ENCODE data around the gene DNMT3L.
A peak's percentile ranks its signal among the peaks of the same experiment; 100 is the strongest.

DNMT3L gene

GRCh38 chr21:44261675-44262295, at the start of gene DNMT3L:
Gene DNMT3L, minus strand, starts transcription at chr21:44261897. Its CDS starts 638 bp downstream, at chr21:44261259.
- Histone ChIP-seq H3K27me3 (ENCODE audit: insufficient read depth, low read depth, severe bottlenecking) (no peaks in the 10 kb centered on the region), H3K4me3 (ENCODE audit: low read depth, low read length) (no peak within 1 kb of the TSS)

GRCh38 chr21:44310628-44311507, 49.2 kb upstream of the DNMT3L start:
- Histone ChIP-seq H3K4me3 (ENCODE audit: low read depth, low read length) (no peak overlapping the region), H3K27ac (no peak overlapping the region), H3K36me3 (peaks cover 82% of the 10 kb centered on the region), H3K27me3 (ENCODE audit: insufficient read depth, low read depth, severe bottlenecking) (no peaks in the 10 kb centered on the region), H3K9me3 (ENCODE audit: severe bottlenecking) (no peaks in the 10 kb centered on the region)
- DNase-seq: no peak
- TF ChIP-seq CTCF (IDR thresholded peaks at IDR 0.05; ENCODE audit: low read depth, low read length): 0 out of 2 replicates have a peak, but pooled peaks have one; percentile 14

More at GRCh38 chr21:44261675-44262295, at the start of gene DNMT3L:
- peaks cover 9% of the 10 kb centered on the region for H3K9me3 ChIP-seq (ENCODE audit: severe bottlenecking)
- H3K36me3 ChIP-seq: no peaks in the 10 kb centered on the region
- TF ChIP-seq CTCF (IDR thresholded peaks at IDR 0.05; ENCODE audit: low read depth, low read length): no peak
- DNase-seq: no peak
- H3K27ac ChIP-seq: peak within 1 kb of the TSS; percentile 99

GRCh38 chr21:44306936-44307704, 45.4 kb upstream of the DNMT3L start:
- H3K27me3 ChIP-seq (ENCODE audit: insufficient read depth, low read depth, severe bottlenecking): no peaks in the 10 kb centered on the region
- peaks cover 48% of the 10 kb centered on the region for H3K36me3 ChIP-seq
- no peak for DNase-seq
- H3K27ac ChIP-seq: no peak overlapping the region
- no peaks in the 10 kb centered on the region for H3K9me3 ChIP-seq (ENCODE audit: severe bottlenecking)
- no peak overlapping the region for H3K4me3 ChIP-seq (ENCODE audit: low read depth, low read length)
- no peak for TF ChIP-seq CTCF (IDR thresholded peaks at IDR 0.05; ENCODE audit: low read depth, low read length)

GRCh38 chr21:44305691-44306090, 44.0 kb upstream of the DNMT3L start:
- no peak for DNase-seq
- no peak overlapping the region for H3K4me3 ChIP-seq (ENCODE audit: low read depth, low read length)
- no peak for TF ChIP-seq CTCF (IDR thresholded peaks at IDR 0.05; ENCODE audit: low read depth, low read length)
- H3K36me3 ChIP-seq: peaks cover 33% of the 10 kb centered on the region
- H3K27ac ChIP-seq: peak overlapping the region; percentile 84
- H3K9me3 ChIP-seq (ENCODE audit: severe bottlenecking): no peaks in the 10 kb centered on the region
- H3K27me3 ChIP-seq (ENCODE audit: insufficient read depth, low read depth, severe bottlenecking): no peaks in the 10 kb centered on the region

- peaks cover 25% of the 10 kb centered on the region for H3K36me3 ChIP-seq
- peak overlapping the region; percentile 84 for H3K27ac ChIP-seq
- peak; percentile 94 for TF ChIP-seq CTCF (IDR thresholded peaks at IDR 0.05; ENCODE audit: low read depth, low read length)
- no peak overlapping the region for H3K4me3 ChIP-seq (ENCODE audit: low read depth, low read length)
- H3K27me3 ChIP-seq (ENCODE audit: insufficient read depth, low read depth, severe bottlenecking): no peaks in the 10 kb centered on the region
- DNase-seq: peak; percentile 83
- no peaks in the 10 kb centered on the region for H3K9me3 ChIP-seq (ENCODE audit: severe bottlenecking)
These were observed 43.2 kb upstream of the DNMT3L start for GRCh38 chr21:44304877-44305293.
